Type B pancreatic cell (in vitro differentiated cells): Measurements from ENCODE around the gene KCNQ2. TPM values are rescaled to one million over a fixed set of nuclear protein-coding genes. Genes with fewer than 3 reads are reported as not detected.

Source experiments
- DNase-seq: peaks from one replicate; pipeline ENCODE4 v3.0.0; 2021; ENCODE audit warnings: mixed read lengths; ENCODE audit not compliant: unreplicated experiment; ENCODE audit errors: extremely low spot score
- H3K27ac Mint-ChIP-seq: 2 replicates; pipeline ENCODE4 v1.8.0; 2021; ENCODE audit warnings: mild to moderate bottlenecking, mixed read lengths
- H3K27me3 Mint-ChIP-seq: 2 replicates; pipeline ENCODE4 v1.8.0; 2021; ENCODE audit warnings: mixed read lengths
- H3K36me3 Mint-ChIP-seq: 2 replicates; pipeline ENCODE4 v1.8.0; 2021; ENCODE audit warnings: mixed read lengths
- H3K4me1 Mint-ChIP-seq: one replicate; pipeline ENCODE4 v1.8.0; 2021; ENCODE audit warnings: mixed read lengths; ENCODE audit not compliant: unreplicated experiment
- H3K4me3 Mint-ChIP-seq: 2 replicates; pipeline ENCODE4 v1.8.0; 2021; ENCODE audit warnings: mild to moderate bottlenecking, mixed read lengths
- H3K9me3 Mint-ChIP-seq: 2 replicates; pipeline ENCODE4 v1.8.0; 2021; ENCODE audit warnings: mixed read lengths
- CTCF ChIP-seq: fragments of 200-600 bp; sonication (generic); conservative IDR thresholded peaks from 2 replicates; pipeline ENCODE4 v1.5.0; 2021; ENCODE audit warnings: antibody characterized with exemption, mild to moderate bottlenecking
- total RNA-seq: library from RNA; stranded (reverse); gene quantifications from 2 replicates; pipeline ENCODE4 v1.2.1, GENCODE V29; 2021; ENCODE audit warnings: low replicate concordance

The KCNQ2 gene
- total RNA-seq, 1 donor from 2014 or later = 47.3 TPM

GRCh38 chr20:63361519-63362435, 110.7 kb downstream of the KCNQ2 start:
- no peak for DNase-seq
- Mint-ChIP-seq H3K4me3 (no peak overlapping the region), H3K36me3 (no peaks in the 10 kb centered on the region), H3K4me1 (peaks cover 6% of the 10 kb centered on the region), H3K27ac (no peak overlapping the region), H3K9me3 (no peaks in the 10 kb centered on the region), H3K27me3 (peaks cover 18% of the 10 kb centered on the region)
- TF ChIP-seq CTCF = no peak

- Mint-ChIP-seq H3K9me3 (no peaks in the 10 kb centered on the region), H3K4me1 (peaks cover 6% of the 10 kb centered on the region), H3K4me3 (no peak within 1 kb of the TSS), H3K27me3 (peaks cover 18% of the 10 kb centered on the region), H3K27ac (no peak within 1 kb of the TSS), H3K36me3 (no peaks in the 10 kb centered on the region)
- no peak for TF ChIP-seq CTCF
- DNase-seq = no peak
Observed at GRCh38 chr20:63360850-63361518, 111.5 kb downstream of the KCNQ2 start, which contains the start of gene CHRNA4. Gene CHRNA4 (minus strand): TSS chr20:63361349. CDS start chr20:63361165, 184 bp downstream.

- no peak for TF ChIP-seq CTCF
- Mint-ChIP-seq H3K4me1 (peaks cover 6% of the 10 kb centered on the region), H3K27ac (no peak overlapping the region), H3K9me3 (no peaks in the 10 kb centered on the region), H3K36me3 (no peaks in the 10 kb centered on the region), H3K4me3 (no peak overlapping the region), H3K27me3 (peaks cover 18% of the 10 kb centered on the region)
- no peak for DNase-seq
Observed at GRCh38 chr20:63359937-63360849, 112.3 kb downstream of the KCNQ2 start.

GRCh38 chr20:63359164-63359934, 113.1 kb downstream of the KCNQ2 start:
- no peak overlapping the region for H3K27ac Mint-ChIP-seq
- no peaks in the 10 kb centered on the region for H3K9me3 Mint-ChIP-seq
- peaks cover 11% of the 10 kb centered on the region for H3K4me1 Mint-ChIP-seq
- no peak for DNase-seq
- no peaks in the 10 kb centered on the region for H3K36me3 Mint-ChIP-seq
- H3K4me3 Mint-ChIP-seq = no peak overlapping the region
- no peak for TF ChIP-seq CTCF
- peaks cover 18% of the 10 kb centered on the region for H3K27me3 Mint-ChIP-seq
